ENCODE measurements around the gene SLC35E4.

The SLC35E4 gene

GRCh38 chr22:30634471-30635233, 929 bp upstream of the SLC35E4 start:
- TF ChIP-seq TAF1 (IDR thresholded peaks at IDR 0.05; ENCODE audit: borderline replicate concordance, insufficient read depth, low read length) (no peak), FOXP2 (optimal IDR thresholded peaks at IDR 0.05; ENCODE audit: borderline replicate concordance, extremely low read depth, extremely low read length, insufficient read depth) (peak; percentile 56)

- TF ChIP-seq POLR2AphosphoS5 (IDR thresholded peaks at IDR 0.05; ENCODE audit: low read depth, low read length) (no peak), SIN3A (IDR thresholded peaks at IDR 0.05; ENCODE audit: borderline replicate concordance, insufficient read depth, low read length) (no peak), TAF1 (IDR thresholded peaks at IDR 0.05; ENCODE audit: borderline replicate concordance, insufficient read depth, low read length) (no peak), FOXP2 (optimal IDR thresholded peaks at IDR 0.05; ENCODE audit: borderline replicate concordance, extremely low read depth, extremely low read length, insufficient read depth) (no peak)
- TF ChIP-seq, protein P1, sequence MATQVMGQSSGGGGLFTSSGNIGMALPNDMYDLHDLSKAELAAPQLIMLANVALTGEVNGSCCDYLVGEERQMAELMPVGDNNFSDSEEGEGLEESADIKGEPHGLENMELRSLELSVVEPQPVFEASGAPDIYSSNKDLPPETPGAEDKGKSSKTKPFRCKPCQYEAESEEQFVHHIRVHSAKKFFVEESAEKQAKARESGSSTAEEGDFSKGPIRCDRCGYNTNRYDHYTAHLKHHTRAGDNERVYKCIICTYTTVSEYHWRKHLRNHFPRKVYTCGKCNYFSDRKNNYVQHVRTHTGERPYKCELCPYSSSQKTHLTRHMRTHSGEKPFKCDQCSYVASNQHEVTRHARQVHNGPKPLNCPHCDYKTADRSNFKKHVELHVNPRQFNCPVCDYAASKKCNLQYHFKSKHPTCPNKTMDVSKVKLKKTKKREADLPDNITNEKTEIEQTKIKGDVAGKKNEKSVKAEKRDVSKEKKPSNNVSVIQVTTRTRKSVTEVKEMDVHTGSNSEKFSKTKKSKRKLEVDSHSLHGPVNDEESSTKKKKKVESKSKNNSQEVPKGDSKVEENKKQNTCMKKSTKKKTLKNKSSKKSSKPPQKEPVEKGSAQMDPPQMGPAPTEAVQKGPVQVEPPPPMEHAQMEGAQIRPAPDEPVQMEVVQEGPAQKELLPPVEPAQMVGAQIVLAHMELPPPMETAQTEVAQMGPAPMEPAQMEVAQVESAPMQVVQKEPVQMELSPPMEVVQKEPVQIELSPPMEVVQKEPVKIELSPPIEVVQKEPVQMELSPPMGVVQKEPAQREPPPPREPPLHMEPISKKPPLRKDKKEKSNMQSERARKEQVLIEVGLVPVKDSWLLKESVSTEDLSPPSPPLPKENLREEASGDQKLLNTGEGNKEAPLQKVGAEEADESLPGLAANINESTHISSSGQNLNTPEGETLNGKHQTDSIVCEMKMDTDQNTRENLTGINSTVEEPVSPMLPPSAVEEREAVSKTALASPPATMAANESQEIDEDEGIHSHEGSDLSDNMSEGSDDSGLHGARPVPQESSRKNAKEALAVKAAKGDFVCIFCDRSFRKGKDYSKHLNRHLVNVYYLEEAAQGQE (IDR thresholded peaks at IDR 0.05; ENCODE audit: insufficient read depth in 1 of 2, low read depth in 2 of 2, low read length in 2 of 2), result no peak
Measured at GRCh38 chr22:30636226-30637077, 871 bp downstream of the SLC35E4 start.

- no peak for TF ChIP-seq POLR2AphosphoS5 (IDR thresholded peaks at IDR 0.05; ENCODE audit: low read depth, low read length)
- TF ChIP-seq, protein P1 (IDR thresholded peaks at IDR 0.05; ENCODE audit: insufficient read depth in 1 of 2, low read depth in 2 of 2, low read length in 2 of 2), result no peak
- TF ChIP-seq FOXP2 (optimal IDR thresholded peaks at IDR 0.05; ENCODE audit: borderline replicate concordance, extremely low read depth, extremely low read length, insufficient read depth), result no peak
- no peak for TF ChIP-seq TAF1 (IDR thresholded peaks at IDR 0.05; ENCODE audit: borderline replicate concordance, insufficient read depth, low read length)
- no peak for TF ChIP-seq SIN3A (IDR thresholded peaks at IDR 0.05; ENCODE audit: borderline replicate concordance, insufficient read depth, low read length)
Measured at GRCh38 chr22:30637701-30638114, 2.1 kb downstream of the SLC35E4 start.

GRCh38 chr22:30640361-30640760, 4.8 kb downstream of the SLC35E4 start:
- TF ChIP-seq SIN3A (IDR thresholded peaks at IDR 0.05; ENCODE audit: borderline replicate concordance, insufficient read depth, low read length) (no peak), FOXP2 (optimal IDR thresholded peaks at IDR 0.05; ENCODE audit: borderline replicate concordance, extremely low read depth, extremely low read length, insufficient read depth) (no peak), TAF1 (IDR thresholded peaks at IDR 0.05; ENCODE audit: borderline replicate concordance, insufficient read depth, low read length) (no peak), POLR2AphosphoS5 (IDR thresholded peaks at IDR 0.05; ENCODE audit: low read depth, low read length) (no peak)
- TF ChIP-seq, protein P1 (IDR thresholded peaks at IDR 0.05; ENCODE audit: insufficient read depth in 1 of 2, low read depth in 2 of 2, low read length in 2 of 2), result no peak

DNA sequence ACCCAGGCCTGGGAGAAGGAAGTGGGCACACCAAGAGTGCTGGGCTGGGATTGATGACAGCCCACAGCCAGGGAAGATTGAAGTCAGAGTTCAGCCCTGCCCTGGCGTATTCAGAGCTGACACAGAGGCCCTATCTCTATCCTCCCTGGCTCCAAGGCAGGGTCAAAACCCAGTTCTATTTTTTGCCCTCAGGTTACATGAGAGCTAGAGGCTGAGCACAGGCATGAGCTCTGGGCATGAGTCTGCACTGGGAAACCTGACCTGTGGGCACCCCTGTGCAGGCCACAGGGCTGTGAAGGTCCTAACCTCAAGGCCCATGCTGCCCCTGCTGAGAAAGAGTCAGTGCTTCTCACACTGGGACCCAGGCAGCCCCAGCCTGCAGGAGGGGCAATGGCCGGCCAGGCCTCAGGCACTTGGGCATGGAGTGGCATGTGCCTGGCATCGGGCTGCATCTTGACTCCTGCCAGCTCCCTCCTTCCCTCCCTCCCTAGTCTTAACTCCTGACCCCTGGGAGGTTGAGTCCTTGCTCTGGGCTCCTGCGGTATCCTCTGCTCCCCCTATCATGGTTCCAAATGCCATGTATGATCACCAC, 5.4 kb downstream of the SLC35E4 start:
- TF ChIP-seq, protein P1 (IDR thresholded peaks at IDR 0.05; ENCODE audit: insufficient read depth in 1 of 2, low read depth in 2 of 2, low read length in 2 of 2), result no peak
- TF ChIP-seq POLR2AphosphoS5 (IDR thresholded peaks at IDR 0.05; ENCODE audit: low read depth, low read length), result no peak
- TF ChIP-seq SIN3A (IDR thresholded peaks at IDR 0.05; ENCODE audit: borderline replicate concordance, insufficient read depth, low read length), result no peak
- no peak for TF ChIP-seq FOXP2 (optimal IDR thresholded peaks at IDR 0.05; ENCODE audit: borderline replicate concordance, extremely low read depth, extremely low read length, insufficient read depth)
- no peak for TF ChIP-seq TAF1 (IDR thresholded peaks at IDR 0.05; ENCODE audit: borderline replicate concordance, insufficient read depth, low read length)

Measured in PFSK-1 (cell line).